Stimulated activated CD8-positive, alpha-beta memory T cell treated with anti-CD3 and anti-CD28 coated beads, Interleukin-2, amount 100 ng/mL, for 48 hours (primary cell): Measurements from ENCODE around the gene ADCY10.
"Not testable (repeated sequence)": the region's sequence is repeated elsewhere in the genome, so short reads cannot be mapped to it uniquely, and the experiment has no call there.

Experiments used
- DNase-seq, 2 donors: peaks; one replicate each; pipeline ENCODE4 v3.0.0-alpha.2; 2020; ENCODE audit warnings: low read depth in 2 of 2

The ADCY10 gene

GRCh38 chr1:167860231-167860923 is 53.6 kb downstream of the ADCY10 start:
- no peak for DNase-seq

DNA sequence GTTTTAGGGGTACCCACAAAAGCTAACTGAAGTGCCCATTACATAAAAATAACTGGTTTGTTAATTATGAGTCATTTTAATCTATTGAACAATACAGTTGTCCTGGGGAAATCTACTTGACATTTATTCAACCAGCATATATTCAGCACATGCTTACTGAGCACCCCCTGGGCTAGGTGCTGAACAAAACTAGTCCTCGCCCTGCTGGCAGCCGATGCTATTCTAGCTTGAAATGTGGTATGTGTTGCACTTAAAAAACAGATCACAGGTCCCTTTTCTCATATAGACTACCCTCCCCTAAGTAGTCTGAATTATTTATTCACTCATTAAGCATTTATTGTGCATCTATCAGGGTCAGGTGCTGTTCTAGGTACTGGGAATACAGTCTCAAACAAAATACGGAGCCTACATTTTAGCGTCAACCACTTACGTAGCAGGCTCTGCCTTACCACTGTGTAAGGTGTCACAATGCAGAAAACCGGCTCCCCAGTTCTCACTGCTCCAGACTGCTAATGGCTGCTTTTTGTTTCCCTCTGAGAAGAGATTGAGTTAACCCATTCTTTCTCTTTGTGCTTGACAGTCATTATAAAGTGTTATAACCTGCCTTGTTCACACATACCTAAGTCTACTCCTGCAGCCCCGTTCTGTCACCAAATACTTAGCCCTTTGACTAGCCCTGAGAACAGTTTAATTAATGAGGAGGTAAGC is 57.1 kb downstream of the ADCY10 start:
- no peak for DNase-seq

DNA sequence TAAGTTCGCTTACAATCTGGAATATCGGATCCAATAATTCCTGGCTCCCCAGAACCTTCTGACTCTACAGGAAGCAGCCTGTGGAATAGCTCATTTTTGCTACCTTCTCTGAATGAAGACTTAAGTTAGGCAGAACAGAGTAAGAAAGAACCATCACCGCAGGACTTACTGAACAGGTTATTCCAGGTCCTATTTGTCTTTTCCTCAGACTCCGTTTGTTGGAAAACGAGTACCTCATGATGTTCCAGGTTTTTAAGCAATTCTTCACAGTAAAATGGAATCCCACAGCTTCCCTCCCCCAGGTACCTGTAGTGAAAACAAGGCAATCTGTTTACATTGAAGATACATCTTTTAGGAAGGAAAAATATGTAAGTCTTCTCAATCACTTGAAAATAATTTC is 59.8 kb downstream of the ADCY10 start:
- DNase-seq, result no peak

GRCh38 chr1:167849666-167850065 is 64.3 kb downstream of the ADCY10 start:
- no peak for DNase-seq

GRCh38 chr1:167842872-167843271 is 71.1 kb downstream of the ADCY10 start:
- no peak for DNase-seq

- no peak for DNase-seq
Observed at GRCh38 chr1:167841530-167841929, 72.4 kb downstream of the ADCY10 start.

DNA sequence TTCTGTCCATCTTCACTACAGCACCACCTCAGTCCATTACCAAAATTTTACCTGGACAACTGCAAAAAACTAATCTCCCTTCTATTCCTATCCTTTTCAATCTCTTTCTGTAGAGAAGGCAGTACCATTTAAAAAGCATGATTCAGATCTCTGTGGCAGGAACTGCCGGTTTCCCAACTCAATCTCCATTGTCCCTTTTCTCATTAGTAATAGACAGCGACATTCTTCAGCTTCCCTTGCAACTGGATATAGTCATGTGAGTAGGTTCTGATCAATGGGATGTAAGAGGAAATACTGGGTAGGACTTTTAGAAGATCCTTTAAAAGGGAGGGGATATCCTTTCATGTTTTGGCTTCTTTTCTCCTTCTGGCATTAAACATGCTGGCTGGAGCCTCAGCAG is 74.9 kb downstream of the ADCY10 start:
- DNase-seq, result no peak

- DNase-seq, result no peak
Observed at GRCh38 chr1:167837326-167837725, 76.6 kb downstream of the ADCY10 start.

GRCh38 chr1:167836197-167836596 is 77.7 kb downstream of the ADCY10 start:
- DNase-seq, result no peak

DNA sequence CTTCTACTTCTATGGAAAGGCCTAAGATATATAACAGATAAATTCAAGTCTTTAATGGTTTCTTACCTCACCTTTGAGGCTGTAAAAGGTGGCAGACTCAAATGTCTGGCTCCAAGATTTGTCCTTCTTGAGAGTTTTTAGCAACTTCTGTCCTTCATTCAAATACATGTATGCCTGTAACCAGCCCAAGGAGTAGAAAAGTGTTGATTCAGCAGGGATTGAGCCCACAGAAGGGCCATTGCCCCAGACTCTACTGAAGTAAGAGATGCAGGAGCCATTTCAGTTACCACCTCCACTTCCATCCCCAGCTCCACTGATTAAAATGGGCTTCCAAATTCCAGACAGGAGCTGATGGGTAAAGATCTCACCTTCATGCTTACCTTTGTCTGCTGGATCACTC is 80.0 kb downstream of the ADCY10 start:
- DNase-seq, result no peak

DNA sequence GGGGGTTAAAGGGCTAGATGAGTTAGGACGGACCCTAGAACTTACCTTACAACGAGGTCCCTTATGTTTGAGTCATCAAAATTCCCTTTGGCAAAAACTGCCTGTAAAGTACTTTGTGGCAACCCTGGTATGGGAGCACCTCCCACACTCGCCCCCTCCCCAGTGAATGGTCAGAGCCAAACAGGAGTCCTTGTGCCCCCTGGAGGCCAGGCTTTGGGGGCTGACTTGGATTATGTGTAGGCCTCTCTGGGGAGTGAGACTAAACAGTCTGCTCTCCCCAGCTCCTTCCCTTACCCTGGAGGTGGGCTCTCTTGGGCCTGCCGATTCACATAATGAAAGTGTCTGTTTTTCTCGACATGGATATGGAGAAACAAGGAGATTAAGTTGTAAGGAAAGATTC is 81.2 kb downstream of the ADCY10 start:
- DNase-seq, result no peak

DNA sequence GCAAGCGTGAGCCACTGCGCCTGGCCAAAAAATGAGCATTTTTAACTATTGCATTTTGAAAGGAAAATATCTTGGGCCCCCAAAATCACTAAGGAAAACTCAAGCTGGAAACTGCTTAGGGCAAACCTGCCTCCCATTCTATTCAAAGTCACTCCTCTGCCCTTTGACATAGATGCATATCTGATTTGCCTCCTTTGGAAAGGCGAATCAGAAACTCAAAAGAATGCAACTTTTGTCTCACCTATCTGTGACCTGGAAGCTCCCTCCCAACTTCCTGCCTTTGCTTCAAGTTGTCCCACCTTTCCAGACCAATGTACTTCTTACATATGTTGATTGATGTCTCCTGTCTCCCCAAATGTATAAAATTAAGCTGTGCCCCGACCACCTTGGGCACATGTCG is 83.3 kb downstream of the ADCY10 start:
- DNase-seq, result not testable (repeated sequence)

- DNase-seq, result no peak
Observed at GRCh38 chr1:167829868-167830267, 84.1 kb downstream of the ADCY10 start.

DNA sequence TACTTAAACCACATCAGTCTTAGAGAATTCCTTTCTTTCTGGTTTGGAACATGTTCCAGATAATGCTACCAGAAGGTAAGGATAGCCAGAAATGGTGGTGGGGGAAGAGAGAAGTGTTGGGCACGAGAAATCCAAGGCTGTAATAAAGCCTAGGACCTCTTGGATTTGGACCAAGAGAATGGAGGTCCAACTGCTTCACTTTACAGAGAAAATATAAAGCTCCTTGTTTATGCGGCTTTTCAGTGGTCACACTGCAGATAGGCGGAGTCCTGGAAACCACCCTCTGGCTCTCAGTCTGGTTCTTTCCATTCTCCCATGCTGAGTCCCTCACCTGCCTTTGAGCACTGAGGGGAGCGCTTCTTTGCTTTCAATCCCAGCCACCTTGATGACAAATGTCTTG is 87.8 kb downstream of the ADCY10 start:
- DNase-seq, result no peak

DNA sequence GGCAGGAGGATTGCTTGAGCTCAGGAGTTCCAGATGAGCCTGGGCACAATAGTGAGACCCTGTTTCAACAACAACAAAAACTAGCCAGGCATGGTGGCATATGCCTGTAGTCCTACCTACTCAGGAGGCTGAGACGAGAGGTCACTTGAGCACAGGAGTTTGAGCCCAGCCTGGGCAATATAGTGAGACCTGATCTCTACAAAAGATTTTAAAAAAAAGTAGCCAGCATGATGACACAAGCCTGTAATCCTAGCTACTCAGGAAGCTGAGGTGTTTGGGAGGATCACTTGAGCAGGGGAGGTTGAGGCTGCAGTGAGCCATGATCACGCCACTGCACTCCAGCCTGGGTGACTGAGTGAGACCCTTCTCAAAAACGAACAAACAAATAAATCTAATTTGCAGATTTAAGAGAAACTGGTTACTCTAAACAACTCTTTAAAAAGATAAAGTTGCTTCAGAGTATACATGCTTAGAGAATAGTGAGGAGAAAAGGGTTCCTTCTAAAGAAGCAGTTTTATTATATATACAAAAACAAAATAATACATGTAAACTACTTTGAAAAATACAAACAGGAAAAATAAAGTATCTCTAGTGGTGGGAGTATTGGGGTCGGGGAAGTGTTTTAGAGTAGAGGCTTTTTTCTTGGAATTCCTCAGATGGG is 88.4 kb downstream of the ADCY10 start:
- no peak for DNase-seq

GRCh38 chr1:167824163-167824794 is 89.7 kb downstream of the ADCY10 start:
- DNase-seq, result no peak

- no peak for DNase-seq
Observed at GRCh38 chr1:167821969-167822685, 91.8 kb downstream of the ADCY10 start.

DNA sequence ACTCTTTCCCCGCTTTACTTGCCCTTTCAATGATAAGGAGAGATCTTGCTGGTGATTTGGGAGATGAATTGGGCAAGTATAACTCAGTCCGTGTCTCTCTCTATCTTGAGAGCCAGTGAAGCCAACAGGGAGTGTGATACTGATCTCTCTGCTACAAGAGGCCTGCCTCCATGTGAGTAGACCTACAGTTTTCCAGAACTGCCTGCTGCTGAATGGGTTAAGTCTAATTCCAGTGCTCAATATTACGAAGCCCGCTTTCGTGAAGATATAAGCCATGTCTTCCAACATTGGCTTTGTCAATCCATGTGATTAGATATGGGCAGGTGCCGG is 92.6 kb downstream of the ADCY10 start:
- DNase-seq, result no peak

DNA sequence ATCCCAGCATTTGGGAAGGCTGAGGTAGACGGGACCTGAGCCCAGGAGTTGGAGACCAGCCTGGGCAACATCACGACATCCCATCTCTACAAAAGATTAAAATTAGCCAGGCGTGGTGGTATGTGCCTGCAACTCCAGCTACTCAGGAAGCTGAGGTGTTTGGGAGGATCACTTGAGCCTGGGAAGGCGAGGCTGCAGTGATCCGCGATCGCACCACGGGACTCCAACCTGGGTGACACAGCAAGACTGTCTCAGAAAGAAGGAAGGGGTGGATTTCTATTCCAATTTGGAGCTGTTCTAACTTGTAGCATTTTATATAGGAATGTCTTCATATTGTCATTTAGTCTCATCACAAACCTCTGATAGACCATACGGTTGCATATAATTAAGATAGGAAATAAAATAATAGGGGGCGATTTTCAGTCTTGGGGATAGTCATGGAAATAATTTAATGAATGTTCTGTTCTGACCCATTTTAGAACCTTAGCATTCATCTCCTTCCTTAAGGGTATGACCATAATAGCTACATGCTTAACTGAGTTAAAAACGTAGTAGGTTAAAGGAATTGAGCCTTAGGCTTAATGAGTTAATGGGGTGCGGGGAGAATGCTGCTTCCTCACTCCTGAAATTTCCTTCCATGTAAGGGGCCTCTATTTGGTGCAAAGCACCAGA is 93.1 kb downstream of the ADCY10 start:
- no peak for DNase-seq

DNA sequence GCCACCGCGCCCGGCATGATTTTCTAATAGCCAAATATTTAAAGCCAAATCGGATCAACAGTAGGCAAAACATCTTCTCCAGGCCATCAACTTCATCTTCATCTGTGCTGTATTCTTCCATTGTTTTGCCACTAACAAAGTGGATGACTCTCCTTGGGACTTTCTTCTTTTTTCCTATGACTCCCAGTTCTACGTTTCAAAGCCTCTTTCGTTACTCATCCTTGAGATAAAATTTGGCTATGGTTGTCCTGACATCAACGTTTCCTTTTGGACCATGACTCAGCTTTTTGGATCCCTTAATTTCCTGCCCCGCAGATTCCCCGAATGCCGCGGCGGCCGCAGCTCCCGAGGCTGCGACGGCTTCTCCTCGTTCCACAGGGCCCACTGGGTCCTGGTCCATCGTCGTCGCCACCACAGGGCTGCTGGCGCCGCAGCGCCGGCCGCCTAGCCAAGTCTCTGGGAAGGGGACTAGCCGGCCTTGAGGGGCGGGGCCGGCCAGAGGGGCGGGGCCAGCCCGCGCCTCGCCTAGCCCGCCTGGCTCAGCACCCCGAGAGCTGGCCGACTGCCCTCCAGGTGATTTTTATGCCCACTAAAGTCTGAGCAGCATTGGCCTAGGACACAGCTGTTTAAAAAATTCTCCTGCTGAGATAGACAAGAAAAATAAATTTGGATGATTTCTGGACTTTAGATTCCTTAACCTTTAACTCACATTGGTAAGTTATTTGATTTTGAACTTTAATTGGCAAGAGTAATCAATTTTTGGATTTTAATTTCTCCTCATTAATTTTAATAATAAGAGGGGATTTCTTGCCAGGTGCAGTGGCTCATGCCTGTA is 93.9 kb downstream of the ADCY10 start:
- peak in 1 of 2 donors; percentile 14 for DNase-seq

DNA sequence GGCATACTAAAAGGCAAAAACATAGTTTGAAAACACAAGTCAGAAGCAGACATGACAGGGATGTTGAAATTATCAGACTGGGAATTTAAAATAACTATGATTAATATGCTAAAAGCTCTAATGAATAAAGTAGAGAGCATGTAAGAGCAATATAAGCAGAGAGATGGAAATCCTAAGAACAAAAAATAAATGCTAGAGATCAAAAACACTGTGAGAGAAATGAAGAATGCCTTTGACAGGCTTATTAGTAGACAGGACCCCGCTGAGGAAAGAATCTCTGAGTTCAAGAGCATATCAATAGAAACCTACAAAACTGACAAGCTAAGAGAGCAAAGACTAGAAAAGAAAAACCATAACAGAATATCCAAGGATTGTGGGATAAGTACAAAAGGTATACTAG is 98.3 kb downstream of the ADCY10 start:
- DNase-seq, result no peak
